GM18498 (cell line): Measurements from ENCODE around the gene ZDHHC3.
"Not testable (repeated sequence)": the region's sequence is repeated elsewhere in the genome, so short reads cannot be mapped to it uniquely, and the experiment has no call there.

ENCODE experiments used
- ATAC-seq: cut with Tn5 transposase; IDR thresholded peaks from one replicate; pipeline ENCODE4 v1.9.1; 2021; ENCODE audit warnings: mild to moderate bottlenecking, moderate library complexity; ENCODE audit not compliant: unreplicated experiment

Gene ZDHHC3

GRCh38 chr3:44996556-44996969 is 20.6 kb upstream of the ZDHHC3 start:
- no peak for ATAC-seq

GRCh38 chr3:44995142-44995770 is 19.3 kb upstream of the ZDHHC3 start:
- ATAC-seq = no peak

GRCh38 chr3:44993471-44994205 is 17.7 kb upstream of the ZDHHC3 start:
- no peak for ATAC-seq

GRCh38 chr3:44992555-44993470 is 16.8 kb upstream of the ZDHHC3 start:
- no peak for ATAC-seq

- ATAC-seq = no peak
Measured at GRCh38 chr3:44991326-44991725, 15.4 kb upstream of the ZDHHC3 start.

GRCh38 chr3:44989636-44990373 is 13.8 kb upstream of the ZDHHC3 start:
- no peak for ATAC-seq

- no peak for ATAC-seq
Measured at GRCh38 chr3:44989141-44989540, 13.2 kb upstream of the ZDHHC3 start.

- ATAC-seq = no peak
Measured at GRCh38 chr3:44988073-44988472, 12.1 kb upstream of the ZDHHC3 start.

GRCh38 chr3:44987332-44987731 is 11.4 kb upstream of the ZDHHC3 start:
- no peak for ATAC-seq

GRCh38 chr3:44986330-44986729 is 10.4 kb upstream of the ZDHHC3 start:
- ATAC-seq = not testable (repeated sequence)

- peak; percentile 47 for ATAC-seq
Measured at GRCh38 chr3:44984335-44984734, 8.4 kb upstream of the ZDHHC3 start.

- no peak for ATAC-seq
Measured at GRCh38 chr3:44983484-44983941, 7.5 kb upstream of the ZDHHC3 start.

- no peak for ATAC-seq
Measured at GRCh38 chr3:44982817-44983216, 6.8 kb upstream of the ZDHHC3 start.

GRCh38 chr3:44981751-44982150 is 5.8 kb upstream of the ZDHHC3 start:
- peak; percentile 40 for ATAC-seq

GRCh38 chr3:44981220-44981619 is 5.2 kb upstream of the ZDHHC3 start:
- ATAC-seq = no peak

GRCh38 chr3:44974416-44974815 is 1.6 kb downstream of the ZDHHC3 start:
- ATAC-seq = no peak

- no peak for ATAC-seq
Measured at GRCh38 chr3:44970926-44971490, 5.0 kb downstream of the ZDHHC3 start.

- ATAC-seq = no peak
Measured at GRCh38 chr3:44969828-44970179, 6.2 kb downstream of the ZDHHC3 start.

- ATAC-seq = no peak
Measured at GRCh38 chr3:44969154-44969827, 6.7 kb downstream of the ZDHHC3 start.

- ATAC-seq = no peak
Measured at GRCh38 chr3:44968447-44968858, 7.5 kb downstream of the ZDHHC3 start.
